NCI-H146 (cell line): ENCODE results near the gene PIP4K2C.
A peak's percentile ranks its signal among the peaks of the same experiment; 100 is the strongest.
"Not testable (repeated sequence)": the region's sequence is repeated elsewhere in the genome, so short reads cannot be mapped to it uniquely, and the experiment has no call there.

Source experiments
- DNase-seq: peaks from one replicate; lab custom pipeline; 2025; lab: John Stamatoyannopoulos, UW

Gene PIP4K2C

DNA sequence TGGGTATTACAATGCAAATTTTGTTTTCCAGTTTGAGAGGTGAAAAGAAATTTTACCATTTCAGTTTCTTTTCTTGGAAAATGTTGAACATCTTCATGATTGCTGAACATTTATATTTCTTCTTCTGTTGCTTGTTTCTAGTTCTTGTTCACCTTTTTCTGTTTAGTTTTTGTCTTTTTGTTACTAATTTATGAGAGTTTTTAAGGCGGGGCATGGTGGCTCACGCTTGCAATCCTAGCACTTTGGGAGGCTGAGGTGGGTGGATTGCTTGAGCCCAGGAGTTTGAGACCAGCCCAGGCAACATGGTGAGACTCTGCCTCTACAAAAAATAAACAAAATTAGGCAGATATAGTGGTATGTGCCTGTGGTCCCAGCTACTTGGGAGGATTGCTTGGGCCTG is 30.5 kb upstream of the PIP4K2C start:
- no peak for DNase-seq

DNA sequence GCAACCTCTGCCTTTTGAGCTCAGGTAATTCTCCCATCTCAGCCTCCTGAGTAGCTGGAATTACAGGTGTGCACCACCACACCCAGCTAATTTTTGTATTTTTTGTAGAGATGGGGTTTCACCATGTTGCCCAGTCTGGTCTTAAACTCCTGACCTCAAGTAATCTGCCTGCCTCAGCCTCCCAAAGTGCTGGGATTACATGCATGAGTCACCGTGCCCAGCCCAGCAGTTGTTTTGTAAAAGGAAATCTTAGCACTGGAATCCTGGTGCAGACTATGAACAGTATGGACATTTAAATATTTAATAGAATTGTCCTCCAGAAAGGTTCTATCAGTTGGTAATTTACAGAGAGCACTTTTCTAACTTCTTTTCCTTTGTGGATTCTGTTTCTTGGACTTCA is 29.9 kb upstream of the PIP4K2C start:
- not testable (repeated sequence) for DNase-seq

DNA sequence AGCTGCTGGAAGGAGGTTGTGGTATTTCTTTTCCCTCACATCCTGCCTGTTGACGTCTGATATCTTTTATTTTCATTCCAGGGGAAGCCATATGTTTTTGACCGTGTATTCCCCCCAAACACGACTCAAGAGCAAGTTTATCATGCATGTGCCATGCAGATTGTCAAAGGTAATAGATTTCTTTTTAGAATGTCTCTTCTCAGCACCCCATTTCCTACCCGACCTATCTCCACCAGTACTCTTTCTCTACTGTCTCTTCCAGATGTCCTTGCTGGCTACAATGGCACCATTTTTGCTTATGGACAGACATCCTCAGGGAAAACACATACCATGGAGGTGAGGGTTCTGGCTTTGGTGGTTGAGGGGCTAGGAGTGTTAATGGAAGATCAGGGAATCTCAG is 27.6 kb upstream of the PIP4K2C start:
- no peak for DNase-seq

DNA sequence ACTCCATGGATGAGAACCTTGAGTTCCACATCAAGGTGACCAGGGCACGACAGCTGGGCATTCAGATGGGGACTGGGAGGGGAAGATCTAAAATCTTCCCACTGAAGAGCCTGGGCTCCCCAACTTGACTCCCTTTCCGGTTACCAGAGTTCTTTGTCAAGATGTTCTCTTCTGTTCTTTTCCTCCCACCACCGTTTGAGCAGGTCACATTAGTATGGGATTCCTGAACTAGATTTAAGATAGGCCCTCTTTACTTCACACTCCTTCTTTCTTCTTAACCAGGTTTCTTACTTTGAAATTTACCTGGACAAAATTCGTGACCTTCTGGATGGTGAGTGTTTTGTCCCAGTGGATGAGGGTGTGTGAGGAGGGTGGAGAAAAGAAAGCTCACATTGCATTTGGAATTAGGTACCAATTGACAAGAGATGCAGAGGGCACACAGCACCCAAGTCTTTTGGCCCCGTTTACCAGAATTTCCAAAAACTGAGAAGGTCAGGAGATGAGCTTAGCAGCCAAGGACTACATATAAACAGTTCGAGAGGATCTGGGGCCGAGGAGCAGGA is 26.7 kb upstream of the PIP4K2C start:
- DNase-seq = no peak

DNA sequence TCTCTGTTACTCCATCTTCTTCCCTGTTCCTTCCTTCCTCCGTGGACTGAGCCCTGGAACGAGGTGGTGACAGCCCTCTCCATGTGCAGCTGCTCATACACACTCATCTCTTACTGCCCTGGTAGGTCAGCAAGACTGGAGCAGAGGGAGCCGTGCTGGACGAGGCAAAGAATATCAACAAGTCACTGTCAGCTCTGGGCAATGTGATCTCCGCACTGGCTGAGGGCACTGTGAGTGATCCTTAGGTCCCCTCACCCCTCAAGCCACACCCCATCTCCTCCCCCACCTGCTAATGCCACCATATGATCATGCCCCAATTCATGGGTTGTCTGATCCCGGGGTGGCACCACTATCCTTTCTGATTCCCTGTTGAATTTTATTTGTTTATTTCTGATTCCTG is 22.2 kb upstream of the PIP4K2C start:
- DNase-seq = no peak

DNA sequence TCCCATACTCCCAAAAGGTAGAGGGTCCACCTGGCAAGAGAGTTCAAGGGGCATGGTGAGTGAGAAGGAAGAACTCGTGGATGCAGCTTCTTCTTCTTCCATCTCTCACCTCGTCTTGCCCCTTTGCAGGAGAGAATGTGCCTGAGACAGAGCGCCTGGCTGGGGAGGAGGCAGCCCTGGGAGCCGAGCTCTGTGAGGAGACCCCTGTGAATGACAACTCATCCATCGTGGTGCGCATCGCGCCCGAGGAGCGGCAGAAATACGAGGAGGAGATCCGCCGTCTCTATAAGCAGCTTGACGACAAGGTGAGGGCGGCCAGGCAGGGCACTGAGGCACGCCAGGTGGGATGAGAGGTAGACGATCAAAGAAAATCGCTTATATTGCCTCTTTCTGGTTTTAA is 21.1 kb upstream of the PIP4K2C start:
- DNase-seq = no peak

DNA sequence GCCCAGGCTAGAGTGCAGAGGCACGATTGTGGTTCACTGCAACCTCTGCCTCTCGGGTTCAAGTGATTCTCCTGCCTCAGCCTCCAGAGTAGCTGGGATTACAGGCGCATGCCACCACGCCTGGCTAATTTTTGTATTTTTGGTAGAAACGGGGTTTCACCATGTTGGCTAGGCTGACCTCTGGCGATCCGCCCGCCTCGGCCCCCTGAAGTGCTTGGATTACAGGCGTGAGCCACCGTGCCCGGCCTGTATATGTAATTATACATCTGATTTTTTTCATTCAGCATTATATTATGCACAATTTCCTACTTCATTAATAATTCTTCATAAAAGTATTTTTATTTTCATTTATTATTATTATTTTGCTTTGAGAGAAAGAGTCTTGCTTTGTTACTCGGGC is 20.6 kb upstream of the PIP4K2C start:
- not testable (repeated sequence) for DNase-seq

DNA sequence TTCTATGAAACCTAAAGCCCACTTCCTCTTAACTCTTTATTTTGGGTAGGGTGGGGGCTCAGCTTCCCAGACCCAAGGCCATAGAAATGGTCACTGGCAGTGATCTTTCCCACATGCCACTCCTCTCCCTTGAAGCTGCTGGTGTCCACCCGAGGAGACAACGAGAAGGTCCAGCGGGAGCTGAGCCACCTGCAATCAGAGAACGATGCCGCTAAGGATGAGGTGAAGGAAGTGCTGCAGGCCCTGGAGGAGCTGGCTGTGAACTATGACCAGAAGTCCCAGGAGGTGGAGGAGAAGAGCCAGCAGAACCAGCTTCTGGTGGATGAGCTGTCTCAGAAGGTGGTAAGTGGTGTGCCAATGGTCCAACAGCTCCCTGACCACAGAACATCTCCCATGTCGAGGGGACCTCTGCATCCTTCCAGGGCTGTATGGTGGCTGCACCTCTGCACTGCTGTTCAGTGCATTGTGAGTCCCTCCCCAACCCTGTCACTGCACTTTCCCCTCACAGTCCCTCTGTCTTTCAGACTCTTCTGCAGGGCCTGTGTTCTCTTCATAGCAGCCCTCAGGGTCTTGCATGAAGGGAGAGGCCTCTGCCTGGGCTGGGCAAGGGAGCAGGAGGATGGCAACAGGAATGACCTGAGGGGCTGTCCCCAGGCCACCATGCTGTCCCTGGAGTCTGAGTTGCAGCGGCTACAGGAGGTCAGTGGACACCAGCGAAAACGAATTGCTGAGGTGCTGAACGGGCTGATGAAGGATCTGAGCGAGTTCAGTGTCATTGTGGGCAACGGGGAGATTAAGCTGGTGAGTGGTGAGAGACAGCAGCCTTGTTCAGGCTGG is 18.8 kb upstream of the PIP4K2C start:
- DNase-seq = no peak

DNA sequence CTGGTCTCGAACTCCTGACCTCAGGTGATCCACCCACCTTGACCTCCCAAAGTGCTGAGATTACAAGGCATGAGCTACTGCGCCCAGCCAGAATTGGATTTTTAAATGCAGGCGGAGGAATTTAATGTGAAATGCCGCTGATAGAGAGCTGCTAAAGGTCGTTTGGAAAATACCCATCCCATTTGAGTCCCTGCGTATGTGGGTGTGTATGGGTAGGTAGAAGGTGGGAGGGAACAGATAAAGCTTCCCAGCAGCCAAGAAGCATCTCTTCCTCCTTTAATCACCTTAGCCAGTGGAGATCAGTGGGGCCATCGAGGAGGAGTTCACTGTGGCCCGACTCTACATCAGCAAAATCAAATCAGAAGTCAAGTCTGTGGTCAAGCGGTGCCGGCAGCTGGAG is 16.2 kb upstream of the PIP4K2C start:
- no peak for DNase-seq

DNA sequence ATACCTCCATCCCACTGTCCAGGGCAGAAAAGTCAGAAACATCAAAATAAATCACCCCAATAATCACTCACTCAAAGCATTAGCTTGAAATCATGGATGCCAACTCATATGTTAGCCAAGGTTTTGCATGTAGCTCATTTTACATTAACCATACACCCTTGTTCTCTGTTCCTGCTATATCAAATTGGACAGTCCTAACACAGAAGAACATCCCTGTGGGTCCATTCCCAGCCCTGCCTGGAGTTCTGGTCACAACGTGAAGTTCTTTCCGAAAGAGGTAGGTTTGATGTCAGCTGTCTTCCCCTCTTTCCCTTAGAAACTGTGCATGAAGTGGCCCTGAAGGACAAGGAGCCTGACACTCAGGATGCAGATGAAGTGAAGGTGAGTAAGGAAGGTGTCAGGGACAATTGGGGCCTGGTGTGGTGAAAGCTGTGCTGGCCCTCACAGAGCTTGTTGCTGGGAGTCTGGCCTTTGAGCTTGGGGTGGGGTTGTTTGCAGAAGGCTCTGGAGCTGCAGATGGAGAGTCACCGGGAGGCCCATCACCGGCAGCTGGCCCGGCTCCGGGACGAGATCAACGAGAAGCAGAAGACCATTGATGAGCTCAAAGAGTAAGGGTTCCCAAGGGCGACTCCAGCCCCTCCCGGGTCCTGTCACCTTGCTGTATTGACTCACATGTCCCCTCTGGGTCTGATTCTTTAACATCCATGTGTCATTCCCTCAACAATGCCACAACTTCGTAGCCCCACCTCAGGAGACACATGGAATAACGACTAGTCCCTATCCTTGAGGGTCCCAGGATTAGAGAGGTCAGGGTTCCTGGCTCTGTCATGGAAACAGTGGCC is 15.0 kb upstream of the PIP4K2C start:
- no peak for DNase-seq

DNA sequence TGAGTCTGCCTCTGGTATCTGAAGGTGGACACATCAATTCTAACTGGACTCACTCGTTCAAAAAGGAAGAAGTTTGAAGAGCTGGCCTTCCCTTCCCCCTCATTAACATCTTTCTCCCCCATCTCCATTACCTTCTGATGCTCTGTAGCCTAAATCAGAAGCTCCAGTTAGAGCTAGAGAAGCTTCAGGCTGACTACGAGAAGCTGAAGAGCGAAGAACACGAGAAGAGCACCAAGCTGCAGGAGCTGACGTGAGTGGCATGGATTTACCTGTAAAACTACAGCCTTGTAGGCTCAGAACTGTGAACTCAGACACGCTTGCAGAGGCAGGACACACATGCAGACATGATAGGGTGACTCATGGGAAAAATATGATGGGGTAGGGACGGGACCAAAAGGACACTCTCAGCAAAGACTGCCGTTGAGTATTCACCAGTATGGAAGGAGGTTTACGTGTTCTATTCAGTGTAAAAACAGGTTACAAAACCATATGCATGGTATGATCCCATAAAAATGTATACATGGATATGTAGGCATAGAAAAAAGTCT is 14.3 kb upstream of the PIP4K2C start:
- no peak for DNase-seq

DNA sequence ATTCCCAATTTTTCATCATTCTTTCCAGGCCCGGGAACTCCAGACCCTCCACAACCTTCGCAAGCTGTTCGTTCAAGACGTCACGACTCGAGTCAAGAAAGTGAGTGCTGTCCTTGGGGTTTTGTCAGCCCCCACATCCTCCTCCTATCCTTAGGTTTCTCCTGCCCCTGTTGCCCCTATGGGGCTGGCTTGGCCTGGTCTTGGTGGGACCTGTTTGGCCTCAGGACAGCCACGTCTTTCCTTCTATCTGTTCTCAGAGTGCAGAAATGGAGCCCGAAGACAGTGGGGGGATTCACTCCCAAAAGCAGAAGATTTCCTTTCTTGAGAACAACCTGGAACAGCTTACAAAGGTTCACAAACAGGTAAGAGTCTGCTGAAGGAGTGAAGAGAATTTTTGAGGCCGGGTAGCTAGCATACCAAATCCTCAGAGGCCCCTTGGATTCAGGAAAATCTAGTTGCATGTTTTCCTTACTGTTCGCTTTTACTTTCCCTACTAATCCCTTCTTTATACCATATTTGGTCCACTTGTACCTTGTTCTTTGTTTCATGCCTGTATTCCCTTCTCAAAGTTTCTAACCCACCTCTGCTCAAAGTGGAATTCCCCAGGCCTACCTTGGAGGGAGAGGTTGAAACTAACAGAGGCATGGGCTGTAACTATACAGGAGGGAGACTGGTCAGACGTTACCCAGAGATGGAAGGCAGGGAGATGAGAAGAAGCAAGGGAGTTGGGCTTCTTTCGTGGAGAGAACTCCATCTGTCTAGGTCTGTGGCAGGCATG is 12.8 kb upstream of the PIP4K2C start:
- no peak for DNase-seq

DNA sequence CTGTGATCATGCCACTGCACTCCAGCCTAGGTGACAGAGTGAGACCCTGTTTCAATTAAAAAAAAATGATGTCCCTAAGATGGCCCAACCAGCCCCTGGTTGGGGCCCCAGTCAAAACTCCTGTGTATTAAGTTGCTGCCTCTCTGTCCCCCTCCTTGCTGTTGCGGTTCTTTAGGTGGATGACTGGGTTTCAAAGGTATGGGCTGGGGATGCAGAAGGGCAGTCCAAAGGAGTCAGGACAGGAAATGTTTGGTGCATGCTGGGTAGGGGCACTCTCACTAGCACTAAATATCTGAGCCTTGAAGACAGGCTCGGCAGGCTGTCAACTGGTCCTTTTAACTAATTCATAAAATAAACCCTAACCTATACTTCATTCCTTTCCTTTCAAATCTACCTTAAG is 12.0 kb upstream of the PIP4K2C start:
- no peak for DNase-seq

DNA sequence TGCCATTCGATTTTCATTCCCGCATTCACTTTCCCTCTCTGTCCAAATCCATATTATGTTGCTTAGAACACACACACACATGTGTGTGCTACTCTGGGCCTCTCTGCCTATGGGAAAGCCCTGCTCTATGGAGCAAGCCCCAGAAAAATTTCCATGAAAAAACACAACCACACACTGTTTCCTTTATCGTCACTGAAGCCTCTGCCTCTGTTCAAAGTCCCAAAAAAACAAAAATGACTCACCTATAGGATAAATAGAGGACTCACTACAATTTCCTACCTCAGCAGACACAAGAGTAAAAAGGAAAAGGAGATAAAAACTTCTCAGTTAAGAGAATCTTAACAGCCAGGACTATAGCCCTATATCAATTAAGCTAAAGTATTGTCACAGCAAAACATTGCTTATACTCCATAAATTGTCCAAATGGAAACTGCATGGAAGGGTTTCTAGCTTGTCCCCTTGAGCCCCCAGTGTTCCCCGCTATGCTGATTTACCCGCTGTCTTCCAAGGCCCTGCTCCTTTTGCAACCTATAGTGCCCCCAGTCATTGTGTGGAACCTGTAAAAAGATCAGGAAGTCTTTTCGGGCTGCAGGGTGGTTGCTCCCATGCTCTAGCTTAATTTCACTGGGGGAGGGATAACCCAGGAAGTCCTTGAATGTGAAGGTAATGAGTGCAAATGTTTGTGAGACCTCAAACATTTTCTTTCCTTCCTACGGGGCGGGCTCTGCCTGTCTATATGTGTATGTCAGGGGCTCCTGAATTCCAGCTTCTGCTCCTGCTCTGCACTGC is 11.1 kb upstream of the PIP4K2C start:
- DNase-seq = no peak

DNA sequence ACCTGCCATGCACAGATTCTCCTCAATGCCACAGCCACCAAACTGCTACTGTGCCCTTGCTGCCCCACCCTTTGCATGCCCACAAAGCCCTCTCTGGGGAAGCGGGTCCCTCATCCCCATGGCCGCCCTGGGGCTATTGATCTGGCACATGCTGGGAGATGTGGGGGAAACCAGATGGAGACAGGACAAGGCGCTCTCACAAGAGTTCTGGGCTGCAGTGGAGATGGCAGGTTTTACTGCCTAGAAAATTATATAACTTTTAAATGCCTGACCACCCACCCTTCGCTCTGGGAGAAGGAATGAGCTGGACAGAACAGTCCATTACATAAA is 10.6 kb upstream of the PIP4K2C start:
- no peak for DNase-seq

DNA sequence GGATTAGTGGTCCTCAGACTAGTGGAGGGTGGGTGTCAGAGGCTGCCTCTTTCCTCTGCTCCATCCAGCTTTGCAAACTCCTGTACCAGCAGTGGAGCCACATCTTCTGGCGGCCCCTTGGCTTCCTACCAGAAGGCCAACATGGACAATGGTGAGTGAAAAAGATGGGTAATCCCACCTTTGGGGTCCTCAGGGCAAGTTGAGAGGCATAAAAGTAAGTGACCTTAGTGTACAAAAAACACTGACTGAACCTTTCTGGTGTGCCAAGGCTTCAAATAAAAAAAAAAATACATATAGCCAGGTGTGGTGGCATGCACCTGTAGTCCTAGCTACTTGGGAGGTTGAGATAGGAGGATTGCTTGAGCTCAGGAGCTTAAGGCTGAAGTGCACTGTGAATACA is 9.2 kb upstream of the PIP4K2C start:
- DNase-seq = no peak

DNA sequence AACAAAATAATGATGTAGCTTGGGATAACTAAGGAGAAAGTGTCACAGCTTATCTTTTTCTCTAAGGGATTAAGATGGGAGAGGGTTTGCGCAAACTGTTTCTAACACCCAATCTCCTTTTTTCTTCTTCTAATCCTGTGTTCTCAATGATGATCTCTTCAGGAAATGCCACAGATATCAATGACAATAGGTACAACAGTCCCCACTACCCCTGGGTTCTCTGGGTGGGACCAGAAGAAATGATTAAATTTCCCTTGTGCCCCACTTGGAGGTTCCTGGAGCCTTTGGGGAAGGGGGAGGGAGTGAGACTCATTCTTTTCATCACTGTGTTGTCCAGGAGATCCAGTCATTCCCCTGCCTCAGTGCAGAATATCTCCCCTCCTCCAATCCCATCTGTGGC is 8.6 kb upstream of the PIP4K2C start:
- DNase-seq = no peak

DNA sequence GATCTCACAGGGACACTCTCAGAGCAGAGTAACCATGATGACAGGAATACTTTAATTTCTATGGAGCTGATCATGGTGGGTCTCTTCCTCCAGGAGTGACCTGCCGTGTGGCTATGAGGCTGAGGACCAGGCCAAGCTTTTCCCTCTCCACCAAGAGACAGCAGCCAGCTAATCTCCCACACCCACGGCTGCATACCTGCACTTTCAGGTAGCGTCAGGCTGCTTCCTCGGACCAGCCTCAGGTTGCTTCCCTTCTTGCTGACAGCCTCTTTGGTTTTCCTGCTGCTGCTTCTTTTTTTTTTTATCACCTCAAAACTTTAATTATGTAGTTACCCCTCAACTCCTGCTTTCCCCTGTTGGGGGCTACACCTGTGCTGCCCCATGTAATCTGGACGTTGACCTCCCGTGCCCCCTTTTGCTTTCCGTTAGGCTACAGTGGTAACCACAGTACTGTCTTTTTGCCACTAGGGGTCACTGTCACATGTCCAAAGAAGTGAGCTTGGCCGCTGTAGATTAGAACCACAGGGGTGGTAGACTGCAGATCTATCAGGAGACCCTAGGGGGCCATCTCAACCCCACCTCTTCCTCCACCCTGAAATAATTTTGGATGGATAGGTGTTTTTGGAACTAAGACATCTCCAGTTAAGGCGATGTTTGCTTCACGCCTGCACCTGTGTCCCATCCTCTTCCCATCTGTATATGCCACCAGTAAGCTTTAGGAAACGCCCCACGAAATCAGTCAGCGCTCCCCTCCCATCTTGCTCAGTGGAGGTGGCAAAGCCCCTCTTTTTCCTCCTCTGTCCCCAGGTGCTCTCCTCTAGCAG is 7.8 kb upstream of the PIP4K2C start:
- peak; percentile 88 for DNase-seq

DNA sequence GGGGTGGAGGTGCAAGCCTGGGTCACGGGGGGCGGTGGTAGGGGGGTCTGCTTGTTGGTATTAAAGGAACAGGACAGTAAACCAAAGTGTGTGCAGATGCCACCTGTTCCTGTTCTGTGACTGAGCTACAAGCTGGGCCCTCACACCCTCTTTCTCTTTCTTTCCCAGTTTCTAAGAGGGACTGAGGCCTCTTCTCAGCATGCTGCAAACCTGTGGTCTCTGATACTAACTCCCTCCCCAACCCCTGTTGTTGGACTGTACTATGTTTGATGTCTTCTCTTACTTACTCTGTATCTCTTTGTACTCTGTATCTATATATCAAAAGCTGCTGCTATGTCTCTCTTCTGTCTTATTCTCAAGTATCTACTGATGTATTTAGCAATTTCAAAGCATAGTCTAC is 6.9 kb upstream of the PIP4K2C start:
- no peak for DNase-seq

DNA sequence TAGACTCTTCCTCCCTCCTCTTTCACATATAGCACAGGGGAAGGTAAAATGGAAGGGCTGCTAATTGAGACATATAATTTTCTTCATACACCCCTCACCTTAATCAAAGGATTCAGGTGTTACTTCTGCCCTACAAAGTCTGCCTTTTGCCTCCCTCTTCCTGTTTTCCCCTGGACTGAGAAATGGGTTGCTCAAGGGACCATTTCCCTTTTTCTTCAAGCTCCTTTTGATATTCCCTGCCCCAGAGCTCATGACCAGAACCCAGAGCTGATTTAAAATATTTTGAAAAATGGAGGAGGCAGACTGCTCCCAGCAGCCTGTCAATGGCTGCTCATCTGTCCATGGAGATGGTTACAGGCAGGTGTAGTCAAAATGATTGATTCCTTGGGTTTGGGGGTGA is 6.3 kb upstream of the PIP4K2C start:
- no peak for DNase-seq
